HEK293 (cell line): Measurements from ENCODE around the gene HNRNPA0.

Experiments used
- CTCF ChIA-PET: fragments of 350-600 bp; formaldehyde crosslinking; extraction: SDS; loops from one replicate; lab custom pipeline; 2021; ENCODE audit warnings: antibody characterized with exemption; lab: Yijun Ruan, JAX
- POLR2A ChIA-PET: fragments of 300-600 bp; formaldehyde crosslinking; extraction: SDS; loops from one replicate; lab custom pipeline; 2020; ENCODE audit warnings: antibody characterized with exemption, inconsistent platforms; lab: Yijun Ruan, JAX
- H3K27ac ChIP-seq: fragments of 200-500 bp; sonication (Bioruptor generic); 2 replicates; pipeline ENCODE4 v1.5.1; 2014; ENCODE audit warnings: low read depth, low read length, control low read depth, inconsistent platforms; ENCODE audit errors: extremely low read depth
- H3K36me3 ChIP-seq, 2 experiments: fragments of 200-500 bp in 1 of 2; sonication (Bioruptor generic) in 1 of 2; 1 replicate in 1 of 2; 2 replicates in 1 of 2; pipeline ENCODE4 v1.5.1; 2014 to 2017; ENCODE audit warnings: inconsistent platforms in 2 of 2, low read length in 2 of 2; ENCODE audit not compliant: control insufficient read depth in 2 of 2, insufficient read depth in 1 of 2
- H3K4me1 ChIP-seq: fragments of 200-500 bp; sonication (Bioruptor generic); 2 replicates; pipeline ENCODE4 v1.5.1; 2014; ENCODE audit warnings: mild to moderate bottlenecking, low read length, inconsistent platforms; ENCODE audit not compliant: control insufficient read depth, insufficient read depth
- H3K4me3 ChIP-seq: 2 replicates; pipeline ENCODE4 v1.5.1; 2011; ENCODE audit warnings: low read depth, mild to moderate bottlenecking, control low read depth, low read length, moderate library complexity
- H3K9me3 ChIP-seq: fragments of 200-500 bp; sonication (Bioruptor generic); 2 replicates; pipeline ENCODE4 v1.5.1; 2014; ENCODE audit warnings: low read depth, low read length, inconsistent platforms; ENCODE audit not compliant: control insufficient read depth, insufficient read depth
- FEZF1 ChIP-seq: fragments of 450-650 bp; formaldehyde crosslinking; IDR thresholded peaks from 2 replicates; pipeline ENCODE4 v1.5.1; 2016; ENCODE audit warnings: missing biosample characterization, missing genetic modification characterization
- HOXA7 ChIP-seq: sonication (generic); formaldehyde crosslinking; IDR thresholded peaks from 2 replicates; pipeline ENCODE4 v1.8.1; 2022; ENCODE audit warnings: missing genetic modification reagents, borderline replicate concordance
- KLF16 ChIP-seq: fragments of 450-650 bp; formaldehyde crosslinking; IDR thresholded peaks from 2 replicates; pipeline ENCODE4 v1.5.1; 2017; ENCODE audit warnings: missing biosample characterization, missing genetic modification characterization
- KLF7 ChIP-seq: fragments of 450-650 bp; formaldehyde crosslinking; IDR thresholded peaks from 2 replicates; pipeline ENCODE4 v1.5.1; 2016; ENCODE audit warnings: missing biosample characterization, missing genetic modification characterization, borderline replicate concordance
- RBAK ChIP-seq: fragments of 450-650 bp; formaldehyde crosslinking; IDR thresholded peaks from 2 replicates; pipeline ENCODE4 v1.5.1; 2016; ENCODE audit warnings: missing biosample characterization, missing genetic modification characterization
- SCRT2 ChIP-seq: fragments of 450-650 bp; formaldehyde crosslinking; IDR thresholded peaks from 2 replicates; pipeline ENCODE4 v1.5.1; 2016; ENCODE audit warnings: missing biosample characterization, missing genetic modification characterization
- SP2 ChIP-seq: fragments of 450-650 bp; formaldehyde crosslinking; IDR thresholded peaks from 2 replicates; pipeline ENCODE4 v1.5.1; 2016; ENCODE audit warnings: missing biosample characterization, missing genetic modification characterization
- TRIM28 ChIP-seq: IDR thresholded peaks from 2 replicates; pipeline ENCODE4 v1.6.1; 2011; ENCODE audit warnings: low read length, control low read depth, borderline replicate concordance
- ZBTB17 ChIP-seq: fragments of 450-650 bp; formaldehyde crosslinking; IDR thresholded peaks from 2 replicates; pipeline ENCODE4 v1.5.1; 2016; ENCODE audit warnings: missing biosample characterization, missing genetic modification characterization
- ZBTB48 ChIP-seq: fragments of 450-650 bp; formaldehyde crosslinking; IDR thresholded peaks from 2 replicates; pipeline ENCODE4 v1.5.1; 2016; ENCODE audit warnings: missing biosample characterization, missing genetic modification characterization
- ZBTB49 ChIP-seq: fragments of 450-650 bp; formaldehyde crosslinking; IDR thresholded peaks from 2 replicates; pipeline ENCODE4 v1.5.1; 2016; ENCODE audit warnings: missing biosample characterization, missing genetic modification characterization, low read depth
- ZBTB7A ChIP-seq: fragments of 450-650 bp; formaldehyde crosslinking; IDR thresholded peaks from 2 replicates; pipeline ENCODE4 v1.5.1; 2016; ENCODE audit warnings: low read depth, missing biosample characterization, missing genetic modification characterization
- ZEB2 ChIP-seq: fragments of 450-650 bp; formaldehyde crosslinking; IDR thresholded peaks from 2 replicates; pipeline ENCODE4 v1.5.1; 2016; ENCODE audit warnings: missing biosample characterization, missing genetic modification characterization
- ZFHX2 ChIP-seq: fragments of 450-650 bp; formaldehyde crosslinking; conservative IDR thresholded peaks from 2 replicates; pipeline ENCODE4 v1.5.1; 2016; ENCODE audit warnings: missing biosample characterization, missing genetic modification characterization
- ZNF10 ChIP-seq: fragments of 450-650 bp; formaldehyde crosslinking; IDR thresholded peaks from 2 replicates; pipeline ENCODE4 v1.5.1; 2017; ENCODE audit warnings: missing biosample characterization, missing genetic modification characterization
- ZNF133 ChIP-seq: fragments of 450-650 bp; formaldehyde crosslinking; IDR thresholded peaks from 2 replicates; pipeline ENCODE4 v1.5.1; 2016; ENCODE audit warnings: missing biosample characterization, missing genetic modification characterization
- ZNF138 ChIP-seq: fragments of 450-650 bp; formaldehyde crosslinking; IDR thresholded peaks from 2 replicates; pipeline ENCODE4 v1.5.1; 2016; ENCODE audit warnings: missing biosample characterization, missing genetic modification characterization, borderline replicate concordance
- ZNF155 ChIP-seq: fragments of 450-650 bp; formaldehyde crosslinking; IDR thresholded peaks from 2 replicates; pipeline ENCODE4 v1.5.1; 2016; ENCODE audit warnings: missing biosample characterization, missing genetic modification characterization
- ZNF169 ChIP-seq: fragments of 450-650 bp; formaldehyde crosslinking; IDR thresholded peaks from 2 replicates; pipeline ENCODE4 v1.5.1; 2016; ENCODE audit warnings: missing biosample characterization, missing genetic modification characterization
- ZNF175 ChIP-seq: fragments of 450-650 bp; formaldehyde crosslinking; IDR thresholded peaks from 2 replicates; pipeline ENCODE4 v1.5.1; 2016; ENCODE audit warnings: missing biosample characterization, missing genetic modification characterization
- ZNF335 ChIP-seq: fragments of 450-650 bp; formaldehyde crosslinking; conservative IDR thresholded peaks from 2 replicates; pipeline ENCODE4 v1.5.1; 2016; ENCODE audit warnings: missing biosample characterization, missing genetic modification characterization
- ZNF362 ChIP-seq: fragments of 450-650 bp; formaldehyde crosslinking; IDR thresholded peaks from 2 replicates; pipeline ENCODE4 v1.5.1; 2016; ENCODE audit warnings: missing biosample characterization, missing genetic modification characterization
- ZNF394 ChIP-seq: fragments of 450-650 bp; formaldehyde crosslinking; IDR thresholded peaks from 2 replicates; pipeline ENCODE4 v1.5.1; 2016; ENCODE audit warnings: missing biosample characterization, missing genetic modification characterization, mild to moderate bottlenecking, moderate library complexity, borderline replicate concordance
- ZNF404 ChIP-seq: fragments of 450-650 bp; formaldehyde crosslinking; IDR thresholded peaks from 2 replicates; pipeline ENCODE4 v1.5.1; 2017; ENCODE audit warnings: missing biosample characterization, missing genetic modification characterization
- ZNF473 ChIP-seq: fragments of 450-650 bp; formaldehyde crosslinking; IDR thresholded peaks from 2 replicates; pipeline ENCODE4 v1.5.1; 2017; ENCODE audit warnings: missing biosample characterization, missing genetic modification characterization
- ZNF48 ChIP-seq: fragments of 450-650 bp; formaldehyde crosslinking; IDR thresholded peaks from 2 replicates; pipeline ENCODE4 v1.5.1; 2016; ENCODE audit warnings: missing biosample characterization, missing genetic modification characterization
- ZNF621 ChIP-seq: fragments of 450-650 bp; formaldehyde crosslinking; IDR thresholded peaks from 2 replicates; pipeline ENCODE4 v1.5.1; 2017; ENCODE audit warnings: missing biosample characterization, missing genetic modification characterization
- ZNF626 ChIP-seq: fragments of 450-650 bp; sonication (Bioruptor Pico); formaldehyde crosslinking; IDR thresholded peaks from 2 replicates; pipeline ENCODE4 v1.5.1; 2018; ENCODE audit warnings: missing biosample characterization, missing genetic modification characterization, inconsistent platforms
- ZNF645 ChIP-seq: fragments of 450-650 bp; formaldehyde crosslinking; IDR thresholded peaks from 2 replicates; pipeline ENCODE4; 2016; ENCODE audit warnings: missing biosample characterization, missing genetic modification characterization
- ZNF654 ChIP-seq: fragments of 450-650 bp; formaldehyde crosslinking; IDR thresholded peaks from 2 replicates; pipeline ENCODE4 v1.5.1; 2016; ENCODE audit warnings: low read depth, missing biosample characterization, missing genetic modification characterization
- TF ChIP-seq, protein P1 (sequence below): fragments of 450-650 bp; formaldehyde crosslinking; IDR thresholded peaks from 2 replicates; pipeline ENCODE4 v1.5.1; 2016; ENCODE audit warnings: missing biosample characterization, missing genetic modification characterization

HNRNPA0 gene

DNA sequence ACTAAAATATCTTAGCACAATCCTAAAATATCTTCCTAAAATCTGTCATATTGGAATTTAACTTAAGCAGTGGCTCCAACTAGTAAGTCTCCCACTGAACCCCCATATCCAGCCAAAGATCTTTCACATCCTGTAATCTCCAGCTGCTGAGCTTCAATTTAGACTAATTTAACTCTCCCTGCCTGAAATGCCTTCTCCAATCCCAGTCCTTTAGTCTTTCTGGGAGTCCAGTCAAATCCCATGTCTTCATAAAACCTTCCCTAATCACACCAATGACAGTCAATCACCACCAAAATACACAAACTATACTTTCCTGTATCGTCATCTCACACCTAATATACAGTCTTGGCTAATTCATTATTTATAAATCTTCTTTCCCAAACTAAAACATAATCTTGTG, 17.7 kb downstream of the HNRNPA0 start (continued):
- TF ChIP-seq ZNF133 (no peak), ZNF362 (tag by site-specific recombination) (no peak), ZNF169 (tag by site-specific recombination) (no peak), ZBTB48 (tag by site-specific recombination) (no peak)

GRCh38 chr5:137735555-137736284, 18.4 kb downstream of the HNRNPA0 start, which contains the start of gene KLHL3:
Gene KLHL3 (minus strand): TSS chr5:137736089. CDS start chr5:137735646, 443 bp downstream.
- ChIA-PET CTCF (interaction anchor here (0.5 to 10.2 kb wide), 15 partner anchors 10 to 415 kb away, joined by 3 to 201 read pairs (median 3); no protein-coding TSS in a partner anchor), POLR2A (interaction anchor here (1.8 kb wide), 1 partner anchor 18 kb away, joined by 5 read pairs; the partner anchor contains the start of gene HNRNPA0)
- H3K9me3 ChIP-seq: no peaks in the 10 kb centered on the region
- H3K27ac ChIP-seq: no peak within 1 kb of the TSS
- H3K4me1 ChIP-seq: 0 out of 2 replicates have a peak, but pooled peaks cover 6% of the 10 kb centered on the region
- H3K36me3 ChIP-seq: no peaks in the 10 kb centered on the region
- peak within 1 kb of the TSS; percentile 1 for H3K4me3 ChIP-seq
- TF ChIP-seq ZNF335 (tag by site-specific recombination) (peak; percentile 76), ZNF394 (no peak), ZNF155 (tag by site-specific recombination) (no peak), ZNF175 (tag by site-specific recombination) (no peak), ZNF654 (tag by site-specific recombination) (peak; percentile 43), ZNF473 (no peak), ZNF626 (no peak), ZBTB7A (tag by site-specific recombination) (no peak), ZNF621 (tag by site-specific recombination) (no peak), KLF16 (no peak), ZNF48 (tag by site-specific recombination) (no peak), ZBTB17 (tag by site-specific recombination) (peak; percentile 97), RBAK (tag by site-specific recombination) (no peak), ZBTB49 (tag by site-specific recombination) (no peak), SP2 (tag by site-specific recombination) (no peak), ZFHX2 (no peak), ZBTB48 (tag by site-specific recombination) (peak; percentile 40; the same call in 1 of the 2 replicates), HOXA7 (no peak), ZNF138 (tag by site-specific recombination) (no peak), ZNF10 (tag by site-specific recombination) (no peak), KLF7 (tag by site-specific recombination) (no peak), SCRT2 (peak; percentile 26; the same call in 1 of the 2 replicates), TRIM28 (peak; percentile 63; the same call in 1 of the 2 replicates), ZNF645 (tag by site-specific recombination) (no peak), ZNF404 (tag by site-specific recombination) (no peak), FEZF1 (tag by site-specific recombination) (no peak), ZEB2 (no peak)
- TF ChIP-seq, protein P1, sequence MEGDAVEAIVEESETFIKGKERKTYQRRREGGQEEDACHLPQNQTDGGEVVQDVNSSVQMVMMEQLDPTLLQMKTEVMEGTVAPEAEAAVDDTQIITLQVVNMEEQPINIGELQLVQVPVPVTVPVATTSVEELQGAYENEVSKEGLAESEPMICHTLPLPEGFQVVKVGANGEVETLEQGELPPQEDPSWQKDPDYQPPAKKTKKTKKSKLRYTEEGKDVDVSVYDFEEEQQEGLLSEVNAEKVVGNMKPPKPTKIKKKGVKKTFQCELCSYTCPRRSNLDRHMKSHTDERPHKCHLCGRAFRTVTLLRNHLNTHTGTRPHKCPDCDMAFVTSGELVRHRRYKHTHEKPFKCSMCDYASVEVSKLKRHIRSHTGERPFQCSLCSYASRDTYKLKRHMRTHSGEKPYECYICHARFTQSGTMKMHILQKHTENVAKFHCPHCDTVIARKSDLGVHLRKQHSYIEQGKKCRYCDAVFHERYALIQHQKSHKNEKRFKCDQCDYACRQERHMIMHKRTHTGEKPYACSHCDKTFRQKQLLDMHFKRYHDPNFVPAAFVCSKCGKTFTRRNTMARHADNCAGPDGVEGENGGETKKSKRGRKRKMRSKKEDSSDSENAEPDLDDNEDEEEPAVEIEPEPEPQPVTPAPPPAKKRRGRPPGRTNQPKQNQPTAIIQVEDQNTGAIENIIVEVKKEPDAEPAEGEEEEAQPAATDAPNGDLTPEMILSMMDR: peak; percentile 69; the same call in 1 of the 2 replicates
